Dermis blood vessel endothelial cell (primary cell): Measurements from ENCODE around the gene F5. TPM values are rescaled to one million over a fixed set of nuclear protein-coding genes. Genes with fewer than 3 reads are reported as not detected.
A peak's percentile ranks its signal among the peaks of the same experiment; 100 is the strongest.

Experiments
- DNase-seq: peaks from one replicate; pipeline ENCODE4 v3.0.0; 2010
- total RNA-seq: library from RNA; depleted of rRNA; stranded (reverse); fragments of >200 nt; gene quantifications from 2 replicates; pipeline ENCODE4 v1.2.3, GENCODE V29; 2014

The F5 gene
- total RNA-seq, 1 donor from 2014 or later = not detected

- DNase-seq = no peak
These were observed 1.8 kb upstream of the F5 start for GRCh38 chr1:169588112-169588511.

- no peak for DNase-seq
These were observed 250 bp downstream of the F5 start for GRCh38 chr1:169586067-169586394.

- DNase-seq = no peak
These were observed 1.1 kb downstream of the F5 start for GRCh38 chr1:169585181-169585580.

GRCh38 chr1:169584483-169585144 lies 1.7 kb downstream of the F5 start:
- DNase-seq = no peak

GRCh38 chr1:169577981-169578738 lies 8.1 kb downstream of the F5 start:
- no peak for DNase-seq

- DNase-seq = no peak
These were observed 9.3 kb downstream of the F5 start for GRCh38 chr1:169576935-169577331.

- no peak for DNase-seq
These were observed 9.9 kb downstream of the F5 start for GRCh38 chr1:169576241-169576934.

GRCh38 chr1:169574336-169574735 lies 11.9 kb downstream of the F5 start:
- DNase-seq = peak; percentile 9

- DNase-seq = no peak
These were observed 14.1 kb downstream of the F5 start for GRCh38 chr1:169572187-169572586.

- DNase-seq = no peak
These were observed 14.8 kb downstream of the F5 start for GRCh38 chr1:169571450-169571849.

- no peak for DNase-seq
These were observed 16.1 kb downstream of the F5 start for GRCh38 chr1:169570172-169570574.

GRCh38 chr1:169568497-169568896 lies 17.8 kb downstream of the F5 start:
- no peak for DNase-seq

- no peak for DNase-seq
These were observed 20.7 kb downstream of the F5 start for GRCh38 chr1:169565335-169566271.

- DNase-seq = no peak
These were observed 22.6 kb downstream of the F5 start for GRCh38 chr1:169563650-169564049.

GRCh38 chr1:169563019-169563615 lies 23.2 kb downstream of the F5 start:
- no peak for DNase-seq

- DNase-seq = no peak
These were observed 24.6 kb downstream of the F5 start for GRCh38 chr1:169561692-169562091.

GRCh38 chr1:169557131-169557530 lies 29.1 kb downstream of the F5 start:
- DNase-seq = no peak

GRCh38 chr1:169550294-169550693 lies 36.0 kb downstream of the F5 start:
- DNase-seq = peak; percentile 71

- no peak for DNase-seq
These were observed 38.0 kb downstream of the F5 start for GRCh38 chr1:169548282-169548681.

GRCh38 chr1:169546087-169546995 lies 39.9 kb downstream of the F5 start:
- peak; percentile 85 for DNase-seq

GRCh38 chr1:169545472-169545871 lies 40.8 kb downstream of the F5 start:
- DNase-seq = no peak
